AG10803 (cell line): Measurements from ENCODE around the gene HBG1.
"Not testable (repeated sequence)": the region's sequence is repeated elsewhere in the genome, so short reads cannot be mapped to it uniquely, and the experiment has no call there.

ENCODE experiments used
- DNase-seq: peaks from one replicate; pipeline ENCODE4 v3.0.0; 2010; ENCODE audit warnings: low read depth
- H3K4me3 ChIP-seq: 2 replicates; pipeline ENCODE4 v1.5.1; 2011; ENCODE audit warnings: mild to moderate bottlenecking, low read length, control low read depth
- TF ChIP-seq, protein P1 (sequence below): conservative IDR thresholded peaks from 2 replicates; pipeline ENCODE4 v1.5.1; 2011; ENCODE audit warnings: mild to moderate bottlenecking, low read length, control low read depth, inconsistent platforms

Gene HBG1

DNA sequence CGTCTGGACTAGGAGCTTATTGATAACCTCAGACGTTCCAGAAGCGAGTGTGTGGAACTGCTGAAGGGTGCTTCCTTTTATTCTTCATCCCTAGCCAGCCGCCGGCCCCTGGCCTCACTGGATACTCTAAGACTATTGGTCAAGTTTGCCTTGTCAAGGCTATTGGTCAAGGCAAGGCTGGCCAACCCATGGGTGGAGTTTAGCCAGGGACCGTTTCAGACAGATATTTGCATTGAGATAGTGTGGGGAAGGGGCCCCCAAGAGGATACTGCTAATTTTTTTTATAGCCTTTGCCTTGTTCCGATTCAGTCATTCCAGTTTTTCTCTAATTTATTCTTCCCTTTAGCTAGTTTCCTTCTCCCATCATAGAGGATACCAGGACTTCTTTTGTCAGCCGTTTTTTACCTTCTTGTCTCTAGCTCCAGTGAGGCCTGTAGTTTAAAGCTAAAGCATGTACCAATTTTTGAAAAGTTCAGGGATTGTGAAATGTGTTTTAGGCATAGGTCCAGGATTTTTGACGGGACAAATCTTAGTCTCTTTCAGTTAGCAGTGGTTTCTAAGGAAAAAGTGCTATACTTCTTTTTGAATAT, at the start of gene HBG1:
Gene HBG1, minus strand, starts transcription at position 51 of the 590 bp plus-strand sequence. CDS start 53 bp downstream, outside the sequence.
- not testable (repeated sequence) for H3K4me3 ChIP-seq

DNA sequence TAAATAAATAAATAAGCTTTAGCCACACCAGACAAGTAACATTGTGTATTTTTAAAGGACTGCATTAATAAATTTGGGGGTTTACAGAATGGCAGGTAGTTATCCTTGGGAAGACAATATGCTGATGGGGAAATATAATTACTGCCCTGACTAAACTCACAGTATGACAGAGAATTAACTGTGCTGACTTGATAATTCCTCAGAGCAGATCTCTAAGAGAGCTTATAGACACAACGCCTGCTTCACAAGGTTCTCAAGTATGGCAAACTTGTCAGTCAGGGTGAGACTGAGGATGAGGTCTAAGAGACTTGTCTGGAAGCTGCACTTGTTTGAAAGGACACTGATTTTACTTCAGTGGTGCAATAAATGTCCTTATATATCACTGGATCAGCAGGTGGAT, 48.8 kb upstream of the HBG1 start:
- TF ChIP-seq, protein P1, sequence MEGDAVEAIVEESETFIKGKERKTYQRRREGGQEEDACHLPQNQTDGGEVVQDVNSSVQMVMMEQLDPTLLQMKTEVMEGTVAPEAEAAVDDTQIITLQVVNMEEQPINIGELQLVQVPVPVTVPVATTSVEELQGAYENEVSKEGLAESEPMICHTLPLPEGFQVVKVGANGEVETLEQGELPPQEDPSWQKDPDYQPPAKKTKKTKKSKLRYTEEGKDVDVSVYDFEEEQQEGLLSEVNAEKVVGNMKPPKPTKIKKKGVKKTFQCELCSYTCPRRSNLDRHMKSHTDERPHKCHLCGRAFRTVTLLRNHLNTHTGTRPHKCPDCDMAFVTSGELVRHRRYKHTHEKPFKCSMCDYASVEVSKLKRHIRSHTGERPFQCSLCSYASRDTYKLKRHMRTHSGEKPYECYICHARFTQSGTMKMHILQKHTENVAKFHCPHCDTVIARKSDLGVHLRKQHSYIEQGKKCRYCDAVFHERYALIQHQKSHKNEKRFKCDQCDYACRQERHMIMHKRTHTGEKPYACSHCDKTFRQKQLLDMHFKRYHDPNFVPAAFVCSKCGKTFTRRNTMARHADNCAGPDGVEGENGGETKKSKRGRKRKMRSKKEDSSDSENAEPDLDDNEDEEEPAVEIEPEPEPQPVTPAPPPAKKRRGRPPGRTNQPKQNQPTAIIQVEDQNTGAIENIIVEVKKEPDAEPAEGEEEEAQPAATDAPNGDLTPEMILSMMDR = no peak
- DNase-seq = no peak
- no peak overlapping the region for H3K4me3 ChIP-seq

More for the DNA sequence above, at the start of gene HBG1:
- not testable (repeated sequence) for DNase-seq

DNA sequence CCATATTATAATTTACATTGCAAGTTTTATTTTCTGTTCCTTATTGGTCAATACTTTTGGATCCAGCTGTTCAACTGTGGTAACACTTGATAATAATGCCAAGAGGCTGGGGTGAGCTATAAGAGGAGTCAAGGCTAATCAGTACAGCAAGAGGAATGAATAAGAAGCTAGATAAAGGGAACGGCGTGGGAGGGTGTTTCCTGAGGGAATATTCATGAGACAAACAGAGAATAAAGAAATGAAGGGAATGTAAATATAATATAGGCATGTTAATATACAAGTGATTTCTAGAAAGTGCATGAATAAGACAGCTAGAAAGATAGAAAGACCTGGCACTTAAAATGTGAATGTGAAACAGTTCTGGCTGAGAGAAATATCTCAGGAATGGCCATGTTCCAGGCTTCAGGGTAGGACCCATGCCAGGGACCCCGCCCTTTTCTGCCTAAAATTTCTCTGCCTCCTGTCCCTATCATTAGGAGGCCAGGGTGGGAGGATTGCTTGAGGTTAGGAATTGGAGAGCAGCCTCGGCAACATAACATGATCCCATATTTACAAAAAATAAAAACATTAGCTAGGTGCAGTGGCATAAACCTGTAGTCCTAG, 48.2 kb upstream of the HBG1 start:
- TF ChIP-seq, protein P1 = no peak

DNA sequence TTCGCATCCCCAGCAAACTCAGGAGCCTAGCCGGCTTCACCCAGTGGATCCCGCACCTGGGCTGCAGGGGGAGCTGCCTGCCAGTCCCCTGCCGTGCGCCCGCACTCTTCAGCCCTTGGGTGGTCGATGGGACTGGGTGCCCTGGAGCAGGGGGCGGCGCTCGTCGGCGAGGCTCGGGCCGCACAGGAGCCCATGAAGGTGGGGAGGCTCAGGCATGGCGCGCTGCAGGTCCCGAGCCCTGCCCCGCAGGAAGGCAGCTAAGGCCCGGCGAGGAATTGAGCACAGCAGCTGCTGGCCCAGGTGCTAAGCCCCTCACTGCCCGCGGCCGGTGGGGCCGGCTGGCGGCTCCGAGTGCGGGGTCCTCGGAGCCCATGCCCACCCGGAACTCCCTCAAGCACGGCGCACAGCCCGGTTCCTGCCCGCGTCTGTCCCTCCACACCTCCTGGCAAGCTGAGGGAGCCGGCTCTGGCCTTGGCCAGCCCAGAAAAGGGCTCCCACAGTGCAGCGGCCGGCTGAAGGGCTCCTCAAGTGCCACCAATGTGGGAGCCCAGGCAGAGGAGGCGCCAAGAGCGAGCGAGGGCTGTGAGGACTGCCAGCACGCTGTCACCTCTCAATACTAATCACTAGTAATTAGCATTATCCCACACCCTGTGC, 44.8 kb upstream of the HBG1 start:
- H3K4me3 ChIP-seq, DNase-seq: not testable (repeated sequence)

More for the DNA sequence above, 48.2 kb upstream of the HBG1 start:
- H3K4me3 ChIP-seq = no peak overlapping the region
- no peak for DNase-seq

DNA sequence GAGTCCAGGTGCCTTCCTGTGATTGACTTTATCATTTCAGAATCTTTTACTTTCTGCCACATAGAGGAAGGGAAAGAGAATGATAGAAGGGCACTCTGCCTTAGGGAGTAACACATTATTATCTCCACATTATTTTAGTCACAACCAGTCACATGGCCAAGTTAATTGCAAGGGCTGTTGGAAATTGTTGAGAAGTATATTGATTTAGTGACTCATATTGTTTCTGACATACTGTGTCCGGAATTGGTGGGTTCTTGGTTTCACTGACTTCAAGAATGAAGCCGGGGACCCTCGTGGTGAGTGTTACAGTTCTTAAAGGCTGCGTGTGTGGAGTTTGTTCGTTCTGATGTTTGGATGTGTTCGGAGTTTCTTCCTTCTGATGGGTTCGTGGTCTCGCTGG, 43.4 kb upstream of the HBG1 start:
- TF ChIP-seq, protein P1 = no peak
- no peak overlapping the region for H3K4me3 ChIP-seq
- no peak for DNase-seq

DNA sequence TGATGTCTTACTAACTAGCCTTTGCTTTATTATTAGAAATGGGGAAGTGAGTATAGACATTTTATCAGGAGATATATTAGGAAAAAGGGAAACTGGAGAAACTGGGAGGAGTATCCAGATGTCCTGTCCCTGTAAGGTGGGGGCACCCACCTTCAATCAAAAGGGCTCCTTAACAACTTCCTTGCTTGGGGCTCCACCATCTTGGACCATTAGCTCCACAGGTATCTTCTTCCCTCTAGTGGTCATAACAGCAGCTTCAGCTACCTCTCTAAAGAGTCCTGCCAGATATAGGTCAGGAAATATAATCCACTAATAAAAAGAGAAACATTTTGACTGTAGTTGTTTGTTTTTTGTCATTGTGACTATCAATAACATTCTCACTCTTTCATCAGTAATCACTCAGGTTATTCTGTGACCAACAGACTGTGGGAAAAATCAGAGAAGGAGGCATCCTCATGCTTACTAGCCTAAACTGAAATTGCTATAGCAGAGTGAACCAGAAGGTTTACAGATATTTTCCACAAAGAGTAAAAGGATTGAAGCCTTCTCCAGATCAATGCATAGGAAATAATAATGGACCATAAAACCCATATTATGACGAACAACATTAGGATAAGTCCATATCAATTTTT, 41.7 kb upstream of the HBG1 start:
- DNase-seq = peak; percentile 31
- H3K4me3 ChIP-seq = no peak overlapping the region
- TF ChIP-seq, protein P1 = peak; percentile 67

DNA sequence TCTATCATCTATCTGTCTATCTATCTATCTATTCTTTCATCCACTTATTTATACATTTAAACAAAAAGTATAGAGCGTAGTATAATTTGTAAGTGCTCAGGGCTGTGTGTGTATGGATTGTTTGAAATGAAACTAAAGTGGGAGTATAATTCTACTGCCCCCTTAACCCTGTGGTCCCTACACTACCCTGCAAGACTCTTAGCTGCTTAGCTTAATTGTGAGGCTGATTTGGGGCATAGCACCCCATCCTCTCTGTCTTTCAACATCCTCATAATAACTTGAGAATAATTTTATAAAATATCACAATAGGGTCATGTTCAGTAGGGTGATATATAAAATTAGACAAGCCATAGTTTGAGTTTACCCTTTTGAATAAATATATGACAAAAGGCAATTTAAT, 40.4 kb upstream of the HBG1 start:
- TF ChIP-seq, protein P1 = no peak
- DNase-seq = no peak
- no peak overlapping the region for H3K4me3 ChIP-seq

DNA sequence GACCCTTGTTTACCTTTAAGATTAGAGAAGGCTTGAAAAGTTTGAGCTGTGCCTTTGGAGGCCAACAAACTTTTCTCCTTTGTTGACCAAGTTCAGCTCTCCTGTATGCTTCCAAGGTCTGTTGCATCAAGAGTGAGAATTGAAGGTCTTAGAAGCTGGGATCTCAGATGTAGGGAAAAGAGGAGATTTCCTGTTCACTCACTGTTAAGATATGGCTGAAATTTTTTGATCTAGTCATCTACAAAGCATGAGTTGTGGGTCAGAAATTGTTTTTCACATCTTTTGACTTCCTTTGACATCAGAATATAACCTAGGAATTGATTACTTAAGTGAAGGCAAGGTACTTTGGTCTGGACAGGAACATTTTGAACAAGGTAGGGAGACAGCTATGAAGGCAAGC, 40.0 kb upstream of the HBG1 start:
- DNase-seq = peak; percentile 22
- TF ChIP-seq, protein P1 = no peak
- H3K4me3 ChIP-seq = no peak overlapping the region
